Central memory CD8-positive, alpha-beta T cell (primary cell): ENCODE measurements around the gene EGFL8.
"Not testable (repeated sequence)": the region's sequence is repeated elsewhere in the genome, so short reads cannot be mapped to it uniquely, and the experiment has no call there.

ENCODE experiments used
- ATAC-seq: fragments of 150-1000 bp; cut with Tn5 transposase; replicated peaks from 2 replicates; pipeline ENCODE4 v1.10.0; 2022; ENCODE audit warnings: mild to moderate bottlenecking, moderate FRiP score, moderate number of reproducible peaks; ENCODE audit not compliant: poor library complexity, severe bottlenecking; ENCODE audit errors: extremely low read depth
- DNase-seq, 2 donors: peaks; one replicate each; pipeline ENCODE4 v3.0.0; 2021; ENCODE audit warnings: low spot score in 2 of 2
- H3K27ac Mint-ChIP-seq: one replicate; pipeline ENCODE4 v1.8.0; 2022; ENCODE audit warnings: low read depth, mild to moderate bottlenecking, moderate library complexity, mixed read lengths
- H3K27me3 Mint-ChIP-seq: one replicate; pipeline ENCODE4 v1.8.0; 2022; ENCODE audit warnings: mixed read lengths
- H3K36me3 Mint-ChIP-seq: one replicate; pipeline ENCODE4 v1.8.0; 2022; ENCODE audit warnings: mild to moderate bottlenecking, moderate library complexity, mixed read lengths; ENCODE audit not compliant: insufficient read depth
- H3K4me1 Mint-ChIP-seq: one replicate; pipeline ENCODE4 v1.8.0; 2022; ENCODE audit warnings: mixed read lengths
- H3K4me3 Mint-ChIP-seq: one replicate; pipeline ENCODE4 v1.8.0; 2022; ENCODE audit warnings: mild to moderate bottlenecking, moderate library complexity, mixed read lengths
- H3K9me3 Mint-ChIP-seq: one replicate; pipeline ENCODE4 v1.8.0; 2022; ENCODE audit warnings: mixed read lengths

EGFL8 gene

GRCh38 chr6:32129297-32130088 lies 34.9 kb upstream of the EGFL8 start:
- peak overlapping the region; percentile 99 for H3K4me3 Mint-ChIP-seq
- H3K27ac Mint-ChIP-seq = peak overlapping the region; percentile 86
- no peaks in the 10 kb centered on the region for H3K27me3 Mint-ChIP-seq
- no peaks in the 10 kb centered on the region for H3K9me3 Mint-ChIP-seq
- H3K4me1 Mint-ChIP-seq = peaks cover 50% of the 10 kb centered on the region
- peaks cover 20% of the 10 kb centered on the region for H3K36me3 Mint-ChIP-seq
- DNase-seq (no peak), ATAC-seq (no peak)

GRCh38 chr6:32131439-32131948 lies 32.9 kb upstream of the EGFL8 start:
- H3K4me3 Mint-ChIP-seq = peak overlapping the region; percentile 51

GRCh38 chr6:32132110-32132509 lies 32.3 kb upstream of the EGFL8 start:
- Mint-ChIP-seq H3K36me3 (peaks cover 9% of the 10 kb centered on the region), H3K27ac (no peak overlapping the region), H3K9me3 (no peaks in the 10 kb centered on the region), H3K4me1 (peaks cover 33% of the 10 kb centered on the region), H3K4me3 (peak overlapping the region; percentile 51), H3K27me3 (no peaks in the 10 kb centered on the region)
- no peak for DNase-seq
- no peak for ATAC-seq

More at GRCh38 chr6:32131439-32131948, 32.9 kb upstream of the EGFL8 start:
- no peak for ATAC-seq
- no peak for DNase-seq
- H3K27me3 Mint-ChIP-seq = no peaks in the 10 kb centered on the region
- peaks cover 9% of the 10 kb centered on the region for H3K36me3 Mint-ChIP-seq
- peaks cover 39% of the 10 kb centered on the region for H3K4me1 Mint-ChIP-seq
- H3K27ac Mint-ChIP-seq = no peak overlapping the region
- no peaks in the 10 kb centered on the region for H3K9me3 Mint-ChIP-seq

GRCh38 chr6:32133786-32134185 lies 30.6 kb upstream of the EGFL8 start:
- DNase-seq (no peak), ATAC-seq (no peak)
- Mint-ChIP-seq H3K4me3 (no peak overlapping the region), H3K36me3 (peaks cover 3% of the 10 kb centered on the region), H3K27ac (no peak overlapping the region), H3K4me1 (peaks cover 17% of the 10 kb centered on the region), H3K9me3 (no peaks in the 10 kb centered on the region), H3K27me3 (no peaks in the 10 kb centered on the region)

- Mint-ChIP-seq H3K27ac (peak overlapping the region; percentile 10), H3K27me3 (peaks cover 9% of the 10 kb centered on the region)
- no peak for DNase-seq
Observed at GRCh38 chr6:32137454-32137853, 26.9 kb upstream of the EGFL8 start.

GRCh38 chr6:32139590-32139989 lies 24.8 kb upstream of the EGFL8 start:
- DNase-seq (no peak), ATAC-seq (no peak)
- H3K4me3 Mint-ChIP-seq = no peak overlapping the region
- no peaks in the 10 kb centered on the region for H3K4me1 Mint-ChIP-seq
- no peaks in the 10 kb centered on the region for H3K9me3 Mint-ChIP-seq
- peaks cover 9% of the 10 kb centered on the region for H3K27me3 Mint-ChIP-seq
- H3K27ac Mint-ChIP-seq = no peak overlapping the region
- no peaks in the 10 kb centered on the region for H3K36me3 Mint-ChIP-seq

More at GRCh38 chr6:32137454-32137853, 26.9 kb upstream of the EGFL8 start:
- Mint-ChIP-seq H3K4me1 (no peaks in the 10 kb centered on the region), H3K9me3 (no peaks in the 10 kb centered on the region), H3K4me3 (no peak overlapping the region), H3K36me3 (no peaks in the 10 kb centered on the region)
- no peak for ATAC-seq

GRCh38 chr6:32140420-32141046 lies 23.9 kb upstream of the EGFL8 start:
- H3K9me3 Mint-ChIP-seq = no peaks in the 10 kb centered on the region
- ATAC-seq = no peak
- no peak overlapping the region for H3K4me3 Mint-ChIP-seq
- no peak overlapping the region for H3K27ac Mint-ChIP-seq
- DNase-seq = no peak
- peaks cover 9% of the 10 kb centered on the region for H3K27me3 Mint-ChIP-seq
- H3K36me3 Mint-ChIP-seq = no peaks in the 10 kb centered on the region
- no peaks in the 10 kb centered on the region for H3K4me1 Mint-ChIP-seq

- Mint-ChIP-seq H3K4me1 (peaks cover 20% of the 10 kb centered on the region), H3K27me3 (peaks cover 43% of the 10 kb centered on the region)
- DNase-seq, H3K4me3 Mint-ChIP-seq, ATAC-seq, H3K9me3 Mint-ChIP-seq, H3K27ac Mint-ChIP-seq, H3K36me3 Mint-ChIP-seq: not testable (repeated sequence)
Observed at GRCh38 chr6:32144238-32144637, 20.2 kb upstream of the EGFL8 start.

- ATAC-seq = no peak
- no peak for DNase-seq
- peaks cover 64% of the 10 kb centered on the region for H3K27me3 Mint-ChIP-seq
- no peaks in the 10 kb centered on the region for H3K9me3 Mint-ChIP-seq
- peaks cover 5% of the 10 kb centered on the region for H3K36me3 Mint-ChIP-seq
- no peak overlapping the region for H3K27ac Mint-ChIP-seq
- peaks cover 26% of the 10 kb centered on the region for H3K4me1 Mint-ChIP-seq
- no peak overlapping the region for H3K4me3 Mint-ChIP-seq
Observed at GRCh38 chr6:32146287-32146686, 18.1 kb upstream of the EGFL8 start.

GRCh38 chr6:32146687-32147086 lies 17.7 kb upstream of the EGFL8 start:
- no peak for ATAC-seq
- peaks cover 30% of the 10 kb centered on the region for H3K4me1 Mint-ChIP-seq
- no peak for DNase-seq
- H3K27me3 Mint-ChIP-seq = peaks cover 63% of the 10 kb centered on the region
- no peak overlapping the region for H3K27ac Mint-ChIP-seq
- no peaks in the 10 kb centered on the region for H3K9me3 Mint-ChIP-seq
- H3K4me3 Mint-ChIP-seq = no peak overlapping the region
- H3K36me3 Mint-ChIP-seq = peaks cover 5% of the 10 kb centered on the region

- peaks cover 5% of the 10 kb centered on the region for H3K36me3 Mint-ChIP-seq
- H3K9me3 Mint-ChIP-seq = no peaks in the 10 kb centered on the region
- no peak for DNase-seq
- H3K27me3 Mint-ChIP-seq = peaks cover 58% of the 10 kb centered on the region
- no peak for ATAC-seq
- no peak overlapping the region for H3K4me3 Mint-ChIP-seq
- H3K27ac Mint-ChIP-seq = no peak overlapping the region
- peaks cover 37% of the 10 kb centered on the region for H3K4me1 Mint-ChIP-seq
Observed at GRCh38 chr6:32147401-32148132, 16.8 kb upstream of the EGFL8 start.

GRCh38 chr6:32148289-32149091 lies 15.9 kb upstream of the EGFL8 start:
- ATAC-seq (peak; percentile 55), DNase-seq (peak; percentile 54 to 59)
- Mint-ChIP-seq H3K4me3 (peak overlapping the region; percentile 76), H3K36me3 (peaks cover 5% of the 10 kb centered on the region), H3K27me3 (peaks cover 58% of the 10 kb centered on the region), H3K9me3 (no peaks in the 10 kb centered on the region), H3K4me1 (peaks cover 45% of the 10 kb centered on the region), H3K27ac (peak overlapping the region; percentile 82)
